ENCODE measurements around the gene SLC22A23.

Gene SLC22A23

DNA sequence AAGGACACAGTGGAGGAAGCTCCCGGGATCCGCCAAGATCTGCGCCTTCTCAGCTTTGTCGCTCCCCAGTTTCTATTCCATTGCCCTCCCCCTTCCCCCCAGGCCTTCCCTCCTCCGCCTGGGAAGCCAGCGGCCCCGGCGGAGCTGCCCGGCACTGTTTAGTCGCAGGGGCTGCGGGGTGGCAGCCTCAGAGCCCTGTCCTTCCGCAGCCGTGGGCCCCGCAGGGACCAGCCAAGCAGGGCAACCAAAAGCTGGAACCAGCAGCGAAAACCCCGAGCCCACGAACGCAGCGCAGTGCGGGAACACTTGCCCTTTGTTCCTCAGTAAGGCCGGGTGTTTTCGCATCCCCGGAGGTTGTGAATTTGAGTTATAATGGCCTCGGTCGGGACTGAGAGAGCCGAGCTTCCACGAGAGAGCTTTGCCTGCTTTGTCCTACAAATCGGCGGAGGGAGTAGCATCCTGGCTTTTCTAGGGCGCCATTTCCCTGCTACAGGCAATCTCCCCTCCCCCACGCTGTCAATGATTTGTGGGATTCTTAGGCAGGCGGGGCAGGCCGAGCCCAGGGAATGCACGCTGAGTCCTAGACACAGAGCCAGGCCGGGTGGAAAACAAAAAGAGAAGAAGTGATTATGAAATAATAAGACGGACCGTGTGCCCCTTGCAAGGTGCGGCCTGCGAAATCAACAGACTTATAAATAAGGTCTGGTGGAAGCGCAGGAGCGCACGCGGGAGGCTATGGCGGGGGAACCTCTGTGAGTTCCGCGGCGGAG, 225.4 kb downstream of the SLC22A23 start:
- in situ Hi-C loops (cut with MboI; ENCODE audit: low sequenced_read_pairs), result no loop called here

DNA sequence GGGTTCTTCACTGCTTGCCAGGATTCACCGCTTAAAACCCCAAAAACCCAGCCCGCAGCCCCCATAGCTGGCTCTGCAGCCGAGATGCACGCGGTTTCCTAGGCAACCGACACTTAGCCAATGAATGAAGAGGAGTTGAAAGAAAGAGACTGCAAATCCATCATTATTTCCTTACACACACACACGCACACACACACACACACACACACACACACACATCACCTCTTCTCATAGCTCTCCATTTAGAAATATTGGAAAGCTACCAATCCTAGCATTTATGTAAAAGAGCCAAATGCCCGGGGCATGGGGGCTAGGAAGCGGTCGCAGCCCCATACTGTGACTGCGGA, 226.0 kb downstream of the SLC22A23 start:
- in situ Hi-C loops (cut with MboI; ENCODE audit: low sequenced_read_pairs), result no loop called here

GRCh38 chr6:3230256-3230882, 226.5 kb downstream of the SLC22A23 start:
- in situ Hi-C loops (cut with MboI; ENCODE audit: low sequenced_read_pairs), result no loop called here

- in situ Hi-C loops (cut with MboI; ENCODE audit: low sequenced_read_pairs), result no loop called here
Measured at GRCh38 chr6:3229566-3230178, 227.2 kb downstream of the SLC22A23 start.

- in situ Hi-C loops (cut with MboI; ENCODE audit: low sequenced_read_pairs), result no loop called here
Measured at GRCh38 chr6:3228771-3229565, 227.9 kb downstream of the SLC22A23 start.

DNA sequence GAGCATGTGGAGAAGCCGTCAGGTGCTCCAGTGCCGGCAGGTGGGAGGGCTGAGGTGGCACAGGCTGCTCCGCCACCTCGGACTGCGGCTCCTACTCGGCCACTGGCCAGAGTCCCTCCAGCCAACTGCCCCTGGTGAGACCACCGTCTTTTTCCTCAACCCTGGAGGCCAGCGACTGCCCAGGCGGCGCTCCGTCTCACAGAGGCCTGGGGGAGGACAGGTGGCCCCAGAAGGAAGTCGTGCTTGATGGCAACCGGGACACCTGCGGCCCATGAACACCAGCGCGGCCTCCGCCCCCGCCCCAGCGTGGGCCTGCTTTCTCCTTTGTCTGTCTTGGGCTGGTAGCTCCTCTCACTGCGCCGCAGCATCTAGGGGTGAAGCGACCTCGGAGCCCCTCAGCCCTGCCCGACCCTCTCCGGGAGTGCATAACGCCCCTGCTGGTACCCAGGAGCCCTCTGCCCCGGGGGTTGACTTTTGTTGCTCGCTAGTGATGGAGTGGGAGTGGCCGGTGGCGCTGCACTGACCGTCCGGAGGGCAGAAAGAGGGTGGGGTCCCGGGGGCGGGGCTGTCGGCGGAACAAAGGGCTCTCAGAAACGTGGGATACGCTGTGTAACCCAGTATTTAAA, 228.7 kb downstream of the SLC22A23 start:
- in situ Hi-C loops (cut with MboI; ENCODE audit: low sequenced_read_pairs), result no loop called here

GRCh38 chr6:3227363-3228045, 229.3 kb downstream of the SLC22A23 start, which contains the start of gene TUBB2B:
Gene TUBB2B, minus strand, starts transcription at chr6:3227653. Its CDS starts 110 bp downstream, at chr6:3227543.
- in situ Hi-C loops (cut with MboI; ENCODE audit: low sequenced_read_pairs), result no loop called here

DNA sequence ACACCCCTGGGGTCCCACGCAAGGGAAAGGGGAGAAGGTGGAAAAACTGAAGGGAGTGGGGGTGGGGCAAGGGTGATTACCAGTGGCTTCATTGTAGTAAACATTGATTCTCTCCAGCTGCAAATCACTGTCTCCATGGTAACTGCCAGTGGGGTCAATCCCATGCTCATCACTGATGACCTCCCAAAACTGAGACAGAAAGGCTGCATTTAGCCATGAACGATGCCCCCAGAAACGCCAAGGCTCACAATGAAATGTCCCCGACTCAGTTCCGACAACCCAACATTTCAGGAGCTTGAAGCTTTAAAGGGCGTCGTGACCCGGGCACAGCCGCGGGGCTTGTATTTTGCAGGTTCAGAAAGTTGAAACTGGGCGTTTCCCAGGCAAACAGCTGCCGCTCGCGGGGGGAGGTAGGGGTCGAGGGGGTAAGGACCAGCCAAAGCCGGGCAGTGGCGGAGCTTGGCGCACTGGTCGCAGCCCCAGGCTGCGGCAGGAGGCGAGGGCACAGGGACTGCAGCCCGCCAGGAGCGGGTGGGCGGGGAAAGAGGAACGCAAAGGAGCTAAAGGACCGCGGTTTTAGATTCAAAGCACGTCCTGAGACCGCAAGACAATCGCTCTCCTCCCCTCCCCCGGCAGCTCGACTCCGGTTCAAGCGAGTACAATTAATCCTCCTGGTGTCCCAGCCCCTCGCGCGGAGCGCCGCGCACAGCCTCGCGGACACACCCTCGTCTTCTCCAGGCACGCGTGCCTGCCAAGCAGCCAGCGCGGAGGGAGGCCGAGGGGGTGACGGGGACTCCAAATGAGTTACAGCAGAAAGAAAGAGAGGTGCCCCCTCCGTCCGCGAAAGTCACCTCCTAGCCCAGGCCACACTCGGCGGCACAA, 230.1 kb downstream of the SLC22A23 start:
- in situ Hi-C loops (cut with MboI; ENCODE audit: low sequenced_read_pairs), result no loop called here

DNA sequence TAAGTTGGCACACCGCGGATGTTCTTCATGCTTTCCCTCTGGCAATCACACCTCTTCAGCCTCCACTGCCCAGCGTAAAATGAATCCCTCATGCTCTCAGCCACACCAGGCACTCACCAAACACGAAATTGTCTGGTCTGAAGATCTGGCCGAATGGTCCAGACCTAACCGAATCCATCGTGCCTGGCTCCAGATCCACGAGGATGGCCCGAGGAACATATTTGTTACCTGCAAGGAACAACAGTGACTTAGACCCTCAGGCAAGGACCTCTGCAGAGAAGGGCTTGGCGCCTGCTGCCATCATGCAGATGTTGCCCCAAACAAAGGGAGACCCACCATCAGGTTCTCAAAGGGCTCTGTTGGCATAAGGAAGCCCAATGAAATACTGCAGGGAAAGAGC, 230.8 kb downstream of the SLC22A23 start:
- in situ Hi-C loops (cut with MboI; ENCODE audit: low sequenced_read_pairs), result no loop called here

- in situ Hi-C loops (cut with MboI; ENCODE audit: low sequenced_read_pairs), result no loop called here
Measured at GRCh38 chr6:3222506-3223038, 234.3 kb downstream of the SLC22A23 start.

- in situ Hi-C loops (cut with MboI; ENCODE audit: low sequenced_read_pairs), result no loop called here
Measured at GRCh38 chr6:3221578-3221977, 235.3 kb downstream of the SLC22A23 start.

- in situ Hi-C loops (cut with MboI; ENCODE audit: low sequenced_read_pairs), result no loop called here
Measured at GRCh38 chr6:3220366-3220765, 236.5 kb downstream of the SLC22A23 start.
